H1 (cell line): ENCODE results near the gene LCAT. TPM values are rescaled to one million over a fixed set of nuclear protein-coding genes. Genes with fewer than 3 reads are reported as not detected.

Experiments
- ASH2L ChIP-seq: fragments of 200-600, 300-600 bp; sonication (generic); IDR thresholded peaks from one replicate; pipeline ENCODE4 v1.7.1; 2017; ENCODE audit warnings: low read length
- EGR1 ChIP-seq: IDR thresholded peaks from 2 replicates; pipeline ENCODE4 v1.6.1; 2011; ENCODE audit warnings: low read depth, low read length, borderline replicate concordance
- EP300 ChIP-seq, 2 experiments: IDR thresholded peaks; 1 replicate in 1 of 2; 2 replicates in 1 of 2; pipeline ENCODE4 v1.6.1; 2011 to 2012; ENCODE audit warnings: low read depth in 2 of 2, low read length in 2 of 2, mild to moderate bottlenecking in 2 of 2, borderline replicate concordance in 1 of 2, inconsistent platforms in 1 of 2, moderate library complexity in 1 of 2
- HDAC2 ChIP-seq, 2 experiments: fragments of 300-600 bp in 1 of 2; sonication (generic) in 1 of 2; IDR thresholded peaks; 2 replicates each; pipeline ENCODE4 v1.6.1; 2011 to 2012; ENCODE audit warnings: low read depth in 2 of 2, low read length in 2 of 2, mild to moderate bottlenecking in 2 of 2, moderate library complexity in 2 of 2, borderline replicate concordance in 1 of 2, inconsistent platforms in 1 of 2
- JUN ChIP-seq: IDR thresholded peaks from 2 replicates; pipeline ENCODE4 v1.6.1; 2011; ENCODE audit warnings: low read depth, mild to moderate bottlenecking, improper control_type of control experiment, low read length
- POU5F1 ChIP-seq: IDR thresholded peaks from 2 replicates; pipeline ENCODE4 v1.6.1; 2011; ENCODE audit warnings: low read depth, mild to moderate bottlenecking, low read length, moderate library complexity
- RNF2 ChIP-seq: fragments of 200-900, 300-1000 bp; sonication (generic); IDR thresholded peaks from 2 replicates; pipeline ENCODE4 v1.7.1; 2016; ENCODE audit warnings: borderline replicate concordance, low read depth, mild to moderate bottlenecking, antibody characterized with exemption, low read length; ENCODE audit not compliant: poor library complexity, severe bottlenecking; ENCODE audit errors: missing control alignments
- TCF12 ChIP-seq: IDR thresholded peaks from 2 replicates; pipeline ENCODE4 v1.6.1; 2011; ENCODE audit warnings: low read depth, mild to moderate bottlenecking, low read length
- YY1 ChIP-seq: IDR thresholded peaks from 2 replicates; pipeline ENCODE4 v1.6.1; 2011; ENCODE audit warnings: low read depth, mild to moderate bottlenecking, low read length
- polyA plus RNA-seq, 7 experiments: library from polyadenylated mRNA; depleted of rRNA in 3 of 7; stranded (reverse) in 5 of 7; unstranded in 2 of 7; fragments of >200 nt in 5 of 7; fragments of 200-250 nt in 2 of 7; gene quantifications; 1 replicate in 5 of 7; 2 replicates in 1 of 7; 4 replicates in 1 of 7; pipeline versions ENCODE4 v1.2.1 to v1.2.3, GENCODE V29; 2011 to 2013; ENCODE audit warnings: missing spikeins in 2 of 7, mixed read lengths in 2 of 7
- total RNA-seq: library from RNA; stranded (reverse); fragmentation: NEBNext Ultra II Directional; extraction: Animal tissue kit (Norgen Biotek cat#: 25700); gene quantifications from 2 replicates; pipeline ENCODE4 v1.2.1, GENCODE V29; 2021
- TF ChIP-seq, protein P1 (sequence below): IDR thresholded peaks from 2 replicates; pipeline ENCODE4 v1.6.1; 2012; ENCODE audit warnings: inconsistent platforms
- TF ChIP-seq, protein P2 (sequence below): IDR thresholded peaks from 2 replicates; pipeline ENCODE4 v1.6.1; 2011; ENCODE audit warnings: low read length, improper control_type of control experiment

The LCAT gene
- total and polyA plus RNA-seq, 2 of the 8 experiments (the other 6 are each of a cell fraction or from before 2014, with no cell fraction given) = 9.4 to 19.6 TPM

GRCh38 chr16:67935402-67936123 is 8.4 kb downstream of the LCAT start (continued):
- TF ChIP-seq HDAC2 (IDR thresholded peaks at IDR 0.05; ENCODE audit: borderline replicate concordance in 1 of 2, low read depth in 2 of 2, low read length in 2 of 2) (0 out of 4 replicates have a peak, but pooled peaks have one; percentile 15 to 69), EP300 (IDR thresholded peaks at IDR 0.05; ENCODE audit: borderline replicate concordance in 1 of 2, low read depth in 2 of 2, low read length in 2 of 2) (no peak), RNF2 (no peak), EGR1 (peak; percentile 42; the same call in 1 of the 2 replicates), ASH2L (peak; percentile 79), JUN (no peak), POU5F1 (no peak), YY1 (peak; percentile 27; the same call in 1 of the 2 replicates), TCF12 (no peak)
- TF ChIP-seq, protein P1, sequence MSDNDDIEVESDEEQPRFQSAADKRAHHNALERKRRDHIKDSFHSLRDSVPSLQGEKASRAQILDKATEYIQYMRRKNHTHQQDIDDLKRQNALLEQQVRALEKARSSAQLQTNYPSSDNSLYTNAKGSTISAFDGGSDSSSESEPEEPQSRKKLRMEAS = peak; percentile 98
- TF ChIP-seq, protein P2, sequence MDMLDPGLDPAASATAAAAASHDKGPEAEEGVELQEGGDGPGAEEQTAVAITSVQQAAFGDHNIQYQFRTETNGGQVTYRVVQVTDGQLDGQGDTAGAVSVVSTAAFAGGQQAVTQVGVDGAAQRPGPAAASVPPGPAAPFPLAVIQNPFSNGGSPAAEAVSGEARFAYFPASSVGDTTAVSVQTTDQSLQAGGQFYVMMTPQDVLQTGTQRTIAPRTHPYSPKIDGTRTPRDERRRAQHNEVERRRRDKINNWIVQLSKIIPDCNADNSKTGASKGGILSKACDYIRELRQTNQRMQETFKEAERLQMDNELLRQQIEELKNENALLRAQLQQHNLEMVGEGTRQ = peak; percentile 87
